SK-N-SH (cell line): ENCODE measurements around the gene RNF13. TPM values are rescaled to one million over a fixed set of nuclear protein-coding genes. Genes with fewer than 3 reads are reported as not detected.
"Not testable (repeated sequence)": the region's sequence is repeated elsewhere in the genome, so short reads cannot be mapped to it uniquely, and the experiment has no call there.

ENCODE experiments used
- CTCF ChIA-PET: fragments of 300-600, 350-600 bp; formaldehyde crosslinking; extraction: SDS; loops from one replicate; lab custom pipeline; 2021; lab: Yijun Ruan, JAX
- POLR2A ChIA-PET: fragments of 350-600 bp; sonication (Branson Sonifier 250); formaldehyde crosslinking; extraction: SDS; loops from one replicate; lab custom pipeline; 2020; ENCODE audit warnings: antibody characterized with exemption, inconsistent platforms; lab: Yijun Ruan, JAX
- DNase-seq: peaks from one replicate; pipeline ENCODE4 v3.0.0; 2012
- H2AFZ ChIP-seq: fragments of 200-600 bp; sonication (generic); 2 replicates; pipeline ENCODE4 v1.8.1; 2016; ENCODE audit warnings: antibody characterized with exemption, mild to moderate bottlenecking, low read depth
- H3F3A ChIP-seq: fragments of 200-600 bp; sonication (generic); replicated peaks from 2 replicates; pipeline ENCODE3; 2016; ENCODE audit warnings: antibody characterized with exemption, mild to moderate bottlenecking; ENCODE audit not compliant: insufficient read depth
- H3K27ac ChIP-seq, 2 experiments: fragments of 200-500 bp in 1 of 2; fragments of 200-600 bp in 1 of 2; sonication (Bioruptor generic) in 1 of 2; sonication (generic), shearing (Covaris generic) in 1 of 2; 2 replicates each; pipeline versions ENCODE4 v1.5.1 to v1.6.1; 2014 to 2016; ENCODE audit warnings: low read depth in 2 of 2, inconsistent platforms in 1 of 2, low read length in 1 of 2, mild to moderate bottlenecking in 1 of 2, mixed read lengths in 1 of 2
- H3K27me3 ChIP-seq: fragments of 200-600 bp; sonication (generic), shearing (Covaris generic); 2 replicates; pipeline ENCODE4 v1.6.1; 2016; ENCODE audit warnings: mixed run types; ENCODE audit not compliant: insufficient read depth
- H3K36me3 ChIP-seq, 2 experiments: fragments of 200-500 bp in 1 of 2; fragments of 200-600 bp in 1 of 2; sonication (Bioruptor generic) in 1 of 2; sonication (generic) in 1 of 2; replicated peaks in 1 of 2; 2 replicates each; pipeline versions ENCODE3 to v1.5.1; 2014 to 2016; ENCODE audit warnings: low read length in 1 of 2, mild to moderate bottlenecking in 1 of 2; ENCODE audit not compliant: insufficient read depth in 2 of 2, control insufficient read depth in 1 of 2
- H3K4me1 ChIP-seq, 2 experiments: fragments of 200-500 bp in 1 of 2; fragments of 200-600 bp in 1 of 2; sonication (Bioruptor generic) in 1 of 2; sonication (generic), shearing (Covaris generic) in 1 of 2; 2 replicates each; pipeline versions ENCODE4 v1.5.1 to v1.6.1; 2014 to 2016; ENCODE audit warnings: low read depth in 1 of 2, low read length in 1 of 2, mixed run types in 1 of 2; ENCODE audit not compliant: insufficient read depth in 2 of 2, control insufficient read depth in 1 of 2
- H3K4me2 ChIP-seq: fragments of 200-600 bp; sonication (generic), shearing (Covaris generic); 2 replicates; pipeline ENCODE4 v1.6.1; 2017; ENCODE audit warnings: mixed run types
- H3K4me3 ChIP-seq, 2 experiments: fragments of 200-500 bp in 1 of 2; fragments of 200-600 bp in 1 of 2; sonication (Bioruptor generic) in 1 of 2; sonication (generic), shearing (Covaris generic) in 1 of 2; 2 replicates each; pipeline versions ENCODE4 v1.5.1 to v1.8.1; 2014 to 2016; ENCODE audit warnings: low read depth in 2 of 2, inconsistent platforms in 1 of 2, low read length in 1 of 2, mild to moderate bottlenecking in 1 of 2, mixed read lengths in 1 of 2, moderate library complexity in 1 of 2
- H3K79me2 ChIP-seq: fragments of 200-600 bp; sonication (generic); 2 replicates; pipeline ENCODE4 v1.8.1; 2017; ENCODE audit warnings: mild to moderate bottlenecking; ENCODE audit not compliant: insufficient read depth
- H3K9ac ChIP-seq: fragments of 200-600 bp; sonication (generic); 2 replicates; pipeline ENCODE4 v1.6.1; 2017; ENCODE audit warnings: mixed run types
- H3K9me2 ChIP-seq: fragments of 200-600 bp; sonication (generic); 2 replicates; pipeline ENCODE4 v1.6.1; 2017; ENCODE audit warnings: mixed run types
- H3K9me3 ChIP-seq: fragments of 200-600 bp; sonication (generic); 2 replicates; pipeline ENCODE4 v1.6.1; 2017; ENCODE audit warnings: mixed run types, mild to moderate bottlenecking, moderate library complexity
- H4K20me1 ChIP-seq: fragments of 200-600 bp; sonication (generic); 2 replicates; pipeline ENCODE4 v1.6.1; 2017; ENCODE audit warnings: mild to moderate bottlenecking, mixed run types; ENCODE audit not compliant: insufficient read depth
- FOXJ3 ChIP-seq: sonication (generic); formaldehyde crosslinking; IDR thresholded peaks from 2 replicates; pipeline ENCODE4 v1.5.1; 2020; ENCODE audit warnings: mild to moderate bottlenecking, missing genetic modification reagents
- FOXM1 ChIP-seq: IDR thresholded peaks from 2 replicates; pipeline ENCODE4 v1.4.0; 2012; ENCODE audit warnings: low read depth, mild to moderate bottlenecking
- IRF3 ChIP-seq: fragments of 150-350 bp; IDR thresholded peaks from 2 replicates; pipeline ENCODE4 v1.6.1; 2016; ENCODE audit warnings: mild to moderate bottlenecking, low read depth, low read length
- NFIC ChIP-seq: IDR thresholded peaks from 2 replicates; pipeline ENCODE4 v1.4.0; 2012; ENCODE audit warnings: borderline replicate concordance
- PBX3 ChIP-seq: IDR thresholded peaks from 2 replicates; pipeline ENCODE4; 2012
- SMC3 ChIP-seq: IDR thresholded peaks from 2 replicates; pipeline ENCODE4 v1.6.1; 2012; ENCODE audit warnings: low read depth, low read length, improper control_type of control experiment
- TEAD4 ChIP-seq: IDR thresholded peaks from 2 replicates; pipeline ENCODE4 v1.4.0; 2012; ENCODE audit warnings: mild to moderate bottlenecking, borderline replicate concordance; ENCODE audit not compliant: insufficient read depth
- WGBS: methylation state at CpG from one replicate; pipeline ENCODE4 v1.1.6; 2017; ENCODE audit warnings: low lambda C conversion rate; 5-methylcytosine and 5-hydroxymethylcytosine counted together
- polyA plus RNA-seq, 3 experiments: library from polyadenylated mRNA; depleted of rRNA; stranded (reverse); fragments of >200 nt; gene quantifications; 2 replicates each; pipeline ENCODE4 v1.2.3, GENCODE V29; 2012
- TF ChIP-seq, protein P1 (sequence below): IDR thresholded peaks from 2 replicates; pipeline ENCODE4 v1.4.0; 2012; ENCODE audit warnings: low read depth, borderline replicate concordance
- TF ChIP-seq, protein P2 (sequence below): IDR thresholded peaks from 2 replicates; pipeline ENCODE4 v1.4.0; 2012; ENCODE audit warnings: low read depth
- TF ChIP-seq, protein P3 (sequence below): fragments of 200-600 bp; sonication (generic); IDR thresholded peaks from 2 replicates; pipeline ENCODE4 v1.6.1; 2017; ENCODE audit warnings: antibody characterized with exemption, mild to moderate bottlenecking, moderate library complexity

RNF13 gene
- polyA plus RNA-seq, 1 of the 3 experiments (the other 2 are of a cell fraction), result 14.9 TPM

GRCh38 chr3:149832086-149832485 lies 19.1 kb downstream of the RNF13 start:
- POLR2A ChIA-PET, result no interaction called here
- CTCF ChIA-PET, result no interaction called here

GRCh38 chr3:149833241-149833640 lies 20.2 kb downstream of the RNF13 start:
- Histone ChIP-seq H3K9ac (no peak overlapping the region), H3K36me3 (peaks cover 0 to 14% of the 10 kb centered on the region in 2 experiments), H3F3A (peaks cover 8% of the 10 kb centered on the region), H3K4me3 (no peak overlapping the region), H3K27ac (no peak overlapping the region), H3K79me2 (peaks cover 45% of the 10 kb centered on the region), H3K4me1 (no peaks in the 10 kb centered on the region), H4K20me1 (no peaks in the 10 kb centered on the region), H3K9me2 (no peaks in the 10 kb centered on the region), H3K27me3 (no peaks in the 10 kb centered on the region), H2AFZ (no peak overlapping the region), H3K4me2 (no peak overlapping the region), H3K9me3 (peaks cover 14% of the 10 kb centered on the region; the same call in 1 of the 2 replicates)
- ChIA-PET POLR2A (no interaction called here), CTCF (interaction anchor here (1.0 kb wide), 1 partner anchor 25 kb away, joined by 4 read pairs; no protein-coding TSS in a partner anchor)
- TF ChIP-seq, protein P1, sequence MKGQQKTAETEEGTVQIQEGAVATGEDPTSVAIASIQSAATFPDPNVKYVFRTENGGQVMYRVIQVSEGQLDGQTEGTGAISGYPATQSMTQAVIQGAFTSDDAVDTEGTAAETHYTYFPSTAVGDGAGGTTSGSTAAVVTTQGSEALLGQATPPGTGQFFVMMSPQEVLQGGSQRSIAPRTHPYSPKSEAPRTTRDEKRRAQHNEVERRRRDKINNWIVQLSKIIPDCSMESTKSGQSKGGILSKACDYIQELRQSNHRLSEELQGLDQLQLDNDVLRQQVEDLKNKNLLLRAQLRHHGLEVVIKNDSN, result no peak
- TF ChIP-seq, protein P2, sequence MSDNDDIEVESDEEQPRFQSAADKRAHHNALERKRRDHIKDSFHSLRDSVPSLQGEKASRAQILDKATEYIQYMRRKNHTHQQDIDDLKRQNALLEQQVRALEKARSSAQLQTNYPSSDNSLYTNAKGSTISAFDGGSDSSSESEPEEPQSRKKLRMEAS, result no peak
- TF ChIP-seq PBX3 (no peak), FOXJ3 (CRISPR knock-in tag) (no peak)
- DNase-seq, result no peak
- WGBS, result 81% methylated on average over 2 of the region's 2 CpGs

More at GRCh38 chr3:149832086-149832485, 19.1 kb downstream of the RNF13 start:
- WGBS, result 96% methylated on average over 1 of the region's 1 CpG
- Histone ChIP-seq H3K27ac (no peak overlapping the region), H3F3A (peaks cover 8% of the 10 kb centered on the region), H3K9me2 (no peaks in the 10 kb centered on the region), H3K9ac (no peak overlapping the region), H3K9me3 (peaks cover 14% of the 10 kb centered on the region; the same call in 1 of the 2 replicates), H4K20me1 (no peaks in the 10 kb centered on the region), H3K4me1 (no peaks in the 10 kb centered on the region), H3K79me2 (peaks cover 55% of the 10 kb centered on the region), H3K36me3 (peaks cover 0 to 14% of the 10 kb centered on the region in 2 experiments), H3K27me3 (no peaks in the 10 kb centered on the region), H2AFZ (no peak overlapping the region), H3K4me2 (no peak overlapping the region), H3K4me3 (no peak overlapping the region)
- TF ChIP-seq IRF3 (no peak), TEAD4 (no peak), FOXM1 (no peak), SMC3 (no peak), NFIC (no peak)
- TF ChIP-seq, protein P3, sequence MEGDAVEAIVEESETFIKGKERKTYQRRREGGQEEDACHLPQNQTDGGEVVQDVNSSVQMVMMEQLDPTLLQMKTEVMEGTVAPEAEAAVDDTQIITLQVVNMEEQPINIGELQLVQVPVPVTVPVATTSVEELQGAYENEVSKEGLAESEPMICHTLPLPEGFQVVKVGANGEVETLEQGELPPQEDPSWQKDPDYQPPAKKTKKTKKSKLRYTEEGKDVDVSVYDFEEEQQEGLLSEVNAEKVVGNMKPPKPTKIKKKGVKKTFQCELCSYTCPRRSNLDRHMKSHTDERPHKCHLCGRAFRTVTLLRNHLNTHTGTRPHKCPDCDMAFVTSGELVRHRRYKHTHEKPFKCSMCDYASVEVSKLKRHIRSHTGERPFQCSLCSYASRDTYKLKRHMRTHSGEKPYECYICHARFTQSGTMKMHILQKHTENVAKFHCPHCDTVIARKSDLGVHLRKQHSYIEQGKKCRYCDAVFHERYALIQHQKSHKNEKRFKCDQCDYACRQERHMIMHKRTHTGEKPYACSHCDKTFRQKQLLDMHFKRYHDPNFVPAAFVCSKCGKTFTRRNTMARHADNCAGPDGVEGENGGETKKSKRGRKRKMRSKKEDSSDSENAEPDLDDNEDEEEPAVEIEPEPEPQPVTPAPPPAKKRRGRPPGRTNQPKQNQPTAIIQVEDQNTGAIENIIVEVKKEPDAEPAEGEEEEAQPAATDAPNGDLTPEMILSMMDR, result no peak
- DNase-seq, result no peak

GRCh38 chr3:149838491-149838890 lies 25.5 kb downstream of the RNF13 start:
- H3K36me3 ChIP-seq, CTCF ChIA-PET, H3K27ac ChIP-seq, H3K4me3 ChIP-seq, POLR2A ChIA-PET, H3K4me2 ChIP-seq, H3F3A ChIP-seq, H4K20me1 ChIP-seq, H3K9me3 ChIP-seq, H3K4me1 ChIP-seq, DNase-seq, H3K27me3 ChIP-seq, H3K9me2 ChIP-seq, H3K9ac ChIP-seq, H2AFZ ChIP-seq: not testable (repeated sequence)
- 93% methylated on average over 3 of the region's 3 CpGs for WGBS
- peaks cover 17% of the 10 kb centered on the region; the same call in 1 of the 2 replicates for H3K79me2 ChIP-seq

GRCh38 chr3:149839469-149839868 lies 26.5 kb downstream of the RNF13 start:
- H4K20me1 ChIP-seq, H3K4me2 ChIP-seq, H3F3A ChIP-seq, H3K27ac ChIP-seq, H3K4me1 ChIP-seq, H3K9me2 ChIP-seq, H3K9ac ChIP-seq, H3K9me3 ChIP-seq, H2AFZ ChIP-seq, H3K4me3 ChIP-seq, H3K27me3 ChIP-seq, DNase-seq, POLR2A ChIA-PET, H3K36me3 ChIP-seq: not testable (repeated sequence)
- whole genome bisulfite sequencing, result 95% methylated on average over 3 of the region's 3 CpGs
- CTCF ChIA-PET, result interaction anchor here (0.5 kb wide), 1 partner anchor 15 kb away, joined by 3 read pairs; no protein-coding TSS in a partner anchor
- peaks cover 15% of the 10 kb centered on the region for H3K79me2 ChIP-seq
